ENCODE data around the gene SH3YL1. TPM values are rescaled to one million over a fixed set of nuclear protein-coding genes. Genes with fewer than 3 reads are reported as not detected.
A peak's percentile ranks its signal among the peaks of the same experiment; 100 is the strongest.
"Not testable (repeated sequence)": the region's sequence is repeated elsewhere in the genome, so short reads cannot be mapped to it uniquely, and the experiment has no call there.

SH3YL1 gene
- total RNA-seq, 1 donor from 2014 or later = 55.5 TPM

GRCh38 chr2:175880-176820, 87.7 kb downstream of the SH3YL1 start:
- Mint-ChIP-seq H3K4me1 (ENCODE audit: unreplicated experiment) (peaks cover 31% of the 10 kb centered on the region), H3K36me3 (ENCODE audit: unreplicated experiment) (no peaks in the 10 kb centered on the region), H3K27me3 (ENCODE audit: unreplicated experiment) (no peaks in the 10 kb centered on the region), H3K27ac (ENCODE audit: unreplicated experiment) (peak overlapping the region; percentile 52), H3K4me3 (ENCODE audit: unreplicated experiment) (no peak overlapping the region), H3K9me3 (ENCODE audit: unreplicated experiment) (no peaks in the 10 kb centered on the region)
- TF ChIP-seq CTCF (IDR thresholded peaks at IDR 0.05) = no peak
- no peak for DNase-seq (ENCODE audit: extremely low spot score, unreplicated experiment)

GRCh38 chr2:175161-175786, 88.6 kb downstream of the SH3YL1 start:
- Mint-ChIP-seq H3K27me3 (ENCODE audit: unreplicated experiment) (no peaks in the 10 kb centered on the region), H3K27ac (ENCODE audit: unreplicated experiment) (peak overlapping the region; percentile 52), H3K4me3 (ENCODE audit: unreplicated experiment) (no peak overlapping the region), H3K4me1 (ENCODE audit: unreplicated experiment) (peaks cover 31% of the 10 kb centered on the region), H3K9me3 (ENCODE audit: unreplicated experiment) (no peaks in the 10 kb centered on the region), H3K36me3 (ENCODE audit: unreplicated experiment) (no peaks in the 10 kb centered on the region)
- no peak for DNase-seq (ENCODE audit: extremely low spot score, unreplicated experiment)
- no peak for TF ChIP-seq CTCF (IDR thresholded peaks at IDR 0.05)

GRCh38 chr2:172120-172519, 91.7 kb downstream of the SH3YL1 start:
- not testable (repeated sequence) for H3K36me3 Mint-ChIP-seq (ENCODE audit: unreplicated experiment); H3K9me3 Mint-ChIP-seq (ENCODE audit: unreplicated experiment); H3K27ac Mint-ChIP-seq (ENCODE audit: unreplicated experiment); H3K27me3 Mint-ChIP-seq (ENCODE audit: unreplicated experiment); DNase-seq (ENCODE audit: extremely low spot score, unreplicated experiment); H3K4me3 Mint-ChIP-seq (ENCODE audit: unreplicated experiment)
- H3K4me1 Mint-ChIP-seq (ENCODE audit: unreplicated experiment) = peaks cover 22% of the 10 kb centered on the region
- peak; percentile 49 for TF ChIP-seq CTCF (IDR thresholded peaks at IDR 0.05)

- H3K27ac Mint-ChIP-seq (ENCODE audit: unreplicated experiment) = no peak overlapping the region
- H3K36me3 Mint-ChIP-seq (ENCODE audit: unreplicated experiment) = no peaks in the 10 kb centered on the region
- H3K4me1 Mint-ChIP-seq (ENCODE audit: unreplicated experiment) = no peaks in the 10 kb centered on the region
- no peaks in the 10 kb centered on the region for H3K9me3 Mint-ChIP-seq (ENCODE audit: unreplicated experiment)
- no peak for DNase-seq (ENCODE audit: extremely low spot score, unreplicated experiment)
- no peak for TF ChIP-seq CTCF (IDR thresholded peaks at IDR 0.05)
- H3K27me3 Mint-ChIP-seq (ENCODE audit: unreplicated experiment) = peaks cover 4% of the 10 kb centered on the region
- no peak overlapping the region for H3K4me3 Mint-ChIP-seq (ENCODE audit: unreplicated experiment)
These were observed 94.1 kb downstream of the SH3YL1 start for GRCh38 chr2:169741-170140.

Other genes with a start within 250 kb of the SH3YL1 start
- gene FAM110C, start 217.5 kb downstream of the SH3YL1 start, total RNA-seq = not detected in 2 replicates
- gene ACP1, start 915 bp upstream of the SH3YL1 start, total RNA-seq = 81.4 and 82.9 TPM in 2 replicates
- gene ALKAL2, start 24.1 kb upstream of the SH3YL1 start, total RNA-seq = 50.0 and 52.9 TPM in 2 replicates